Stimulated activated CD8-positive, alpha-beta memory T cell treated with anti-CD3 and anti-CD28 coated beads, Interleukin-7, amount 100 ng/mL, for 48 hours (primary cell): ENCODE data around the gene GPN2.
"Not testable (repeated sequence)": the region's sequence is repeated elsewhere in the genome, so short reads cannot be mapped to it uniquely, and the experiment has no call there.

Experiments used
- DNase-seq, 2 donors: peaks; one replicate each; pipeline ENCODE4 v3.0.0-alpha.2; 2020; ENCODE audit warnings: low read depth in 1 of 2; ENCODE audit errors: extremely low read depth in 1 of 2

GPN2 gene

GRCh38 chr1:26861286-26861701, 28.8 kb downstream of the GPN2 start:
- DNase-seq: no peak

- DNase-seq: no peak
Measured at GRCh38 chr1:26858891-26859640, 31.0 kb downstream of the GPN2 start.

- no peak for DNase-seq
Measured at GRCh38 chr1:26858160-26858559, 31.9 kb downstream of the GPN2 start.

GRCh38 chr1:26857473-26858060, 32.5 kb downstream of the GPN2 start:
- no peak for DNase-seq

GRCh38 chr1:26856604-26857469, 33.2 kb downstream of the GPN2 start:
- DNase-seq: no peak

- no peak for DNase-seq
Measured at GRCh38 chr1:26856181-26856580, 33.9 kb downstream of the GPN2 start.

- no peak for DNase-seq
Measured at GRCh38 chr1:26855636-26856035, 34.4 kb downstream of the GPN2 start.

GRCh38 chr1:26854906-26855305, 35.2 kb downstream of the GPN2 start:
- DNase-seq: no peak

- no peak for DNase-seq
Measured at GRCh38 chr1:26853600-26853999, 36.5 kb downstream of the GPN2 start.

GRCh38 chr1:26853156-26853555, 36.9 kb downstream of the GPN2 start:
- peak in 1 of 2 donors; percentile 71 for DNase-seq

GRCh38 chr1:26852701-26853100, 37.4 kb downstream of the GPN2 start:
- no peak for DNase-seq

GRCh38 chr1:26851106-26851684, 38.9 kb downstream of the GPN2 start:
- no peak for DNase-seq

GRCh38 chr1:26848941-26849774, 40.9 kb downstream of the GPN2 start:
- no peak for DNase-seq

GRCh38 chr1:26848499-26848898, 41.6 kb downstream of the GPN2 start:
- DNase-seq: no peak

GRCh38 chr1:26847826-26848225, 42.3 kb downstream of the GPN2 start:
- not testable (repeated sequence) for DNase-seq

GRCh38 chr1:26844424-26845196, 45.5 kb downstream of the GPN2 start:
- no peak for DNase-seq

- no peak for DNase-seq
Measured at GRCh38 chr1:26839779-26840178, 50.3 kb downstream of the GPN2 start.

GRCh38 chr1:26839339-26839722, 50.8 kb downstream of the GPN2 start:
- DNase-seq: no peak

GRCh38 chr1:26838474-26839338, 51.4 kb downstream of the GPN2 start:
- DNase-seq: peak in 1 of 2 donors; percentile 48
